Testis (tissue), 3 donors: Measurements from ENCODE around the gene NCOR2. TPM values are rescaled to one million over a fixed set of nuclear protein-coding genes. Genes with fewer than 3 reads are reported as not detected.

ENCODE experiments used
- DNase-seq: peaks from one replicate; pipeline ENCODE4 v3.0.0-alpha.2; 2019
- H3K27ac ChIP-seq, 2 donors: fragments of 200-600 bp; sonication (generic); one replicate each; pipeline ENCODE4 v1.5.1; 2019
- H3K27me3 ChIP-seq: fragments of 200-600 bp; sonication (generic); one replicate; pipeline ENCODE4 v1.5.1; 2019
- H3K36me3 ChIP-seq: fragments of 200-600 bp; sonication (generic); one replicate; pipeline ENCODE4 v1.5.1; 2017; ENCODE audit warnings: low read depth; ENCODE audit errors: missing control alignments
- H3K4me1 ChIP-seq: fragments of 200-600 bp; sonication (generic); one replicate; pipeline ENCODE4 v1.5.1; 2019
- H3K4me3 ChIP-seq, 2 donors: fragments of 200-600 bp; sonication (generic); one replicate each; pipeline ENCODE4 v1.5.1; 2017 to 2019
- H3K9me3 ChIP-seq: fragments of 200-600 bp; sonication (generic); one replicate; pipeline ENCODE4 v1.5.1; 2017
- POLR2A ChIP-seq: fragments of 450-650 bp; IDR thresholded peaks from one replicate; pipeline ENCODE4 v1.6.1; 2017; ENCODE audit warnings: antibody characterized with exemption, mild to moderate bottlenecking, moderate library complexity
- WGBS, 2 donors: methylation state at CpG; one replicate each; pipeline ENCODE4 v1.1.5; 2018; 5-methylcytosine and 5-hydroxymethylcytosine counted together
- intact Hi-C: fragments of 100-400 bp; cut with DNase I; formaldehyde crosslinking; loops from one replicate; pipeline ENCODE4 v1.15.1; 2023; ENCODE audit warnings: low total_unique reads
- polyA plus RNA-seq: library from polyadenylated mRNA; stranded (reverse); fragments of 350-450 nt; fragmentation: Illumina TruSeq; extraction: RNeasy Lipid Tissue Mini Kit (QIAGEN cat#74804); gene quantifications from one replicate; pipeline ENCODE4 v1.2.3, GENCODE V29; 2014; ENCODE audit warnings: low read depth, low replicate concordance; ENCODE audit not compliant: insufficient read depth
- total RNA-seq, 2 donors: library from RNA; depleted of rRNA; stranded (reverse); fragments of >200 nt; gene quantifications; one replicate each; pipeline ENCODE4 v1.2.3, GENCODE V29; 2016
- TF ChIP-seq, protein P1 (sequence below), 3 experiments: fragments of 450-650 bp in 2 of 3; fragments of 200-600 bp in 1 of 3; sonication (generic) in 1 of 3; IDR thresholded peaks; one replicate each; pipeline ENCODE4 v1.5.1; 2016 to 2019; ENCODE audit warnings: antibody characterized with exemption in 3 of 3, mild to moderate bottlenecking in 2 of 3, moderate library complexity in 1 of 3

NCOR2 gene
- total and polyA plus RNA-seq, 3 donors from 2014 or later, result 62.6 to 212 (median 212) TPM

DNA sequence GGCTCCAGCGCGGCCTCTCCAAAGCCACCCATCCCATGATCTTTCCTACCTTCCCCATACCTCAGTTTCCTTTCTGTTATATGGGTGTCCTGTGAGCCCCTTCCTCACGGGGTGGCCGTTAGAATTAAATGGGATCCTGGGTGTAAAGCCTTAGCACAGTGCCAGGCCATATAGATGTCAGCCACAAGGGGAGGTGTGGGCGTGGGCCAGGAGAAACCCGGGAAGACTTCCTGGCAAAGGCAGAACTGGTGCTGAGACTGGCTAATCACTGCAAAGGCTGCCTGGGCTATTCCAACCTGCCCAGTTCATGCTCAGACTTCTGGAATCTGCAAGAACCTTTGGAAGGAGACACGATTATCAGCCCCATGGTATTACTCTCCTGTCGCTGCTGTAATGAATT, 11.0 kb upstream of the NCOR2 start:
- intact Hi-C loops, result no loop called here
- no peak overlapping the region for H3K27ac ChIP-seq
- H3K4me1 ChIP-seq, result peaks cover 20% of the 10 kb centered on the region
- no peaks in the 10 kb centered on the region for H3K36me3 ChIP-seq
- WGBS, 2 donors, result 83 to 88% methylated on average over 8 of the region's 8 CpGs
- no peaks in the 10 kb centered on the region for H3K27me3 ChIP-seq
- TF ChIP-seq, protein P1, sequence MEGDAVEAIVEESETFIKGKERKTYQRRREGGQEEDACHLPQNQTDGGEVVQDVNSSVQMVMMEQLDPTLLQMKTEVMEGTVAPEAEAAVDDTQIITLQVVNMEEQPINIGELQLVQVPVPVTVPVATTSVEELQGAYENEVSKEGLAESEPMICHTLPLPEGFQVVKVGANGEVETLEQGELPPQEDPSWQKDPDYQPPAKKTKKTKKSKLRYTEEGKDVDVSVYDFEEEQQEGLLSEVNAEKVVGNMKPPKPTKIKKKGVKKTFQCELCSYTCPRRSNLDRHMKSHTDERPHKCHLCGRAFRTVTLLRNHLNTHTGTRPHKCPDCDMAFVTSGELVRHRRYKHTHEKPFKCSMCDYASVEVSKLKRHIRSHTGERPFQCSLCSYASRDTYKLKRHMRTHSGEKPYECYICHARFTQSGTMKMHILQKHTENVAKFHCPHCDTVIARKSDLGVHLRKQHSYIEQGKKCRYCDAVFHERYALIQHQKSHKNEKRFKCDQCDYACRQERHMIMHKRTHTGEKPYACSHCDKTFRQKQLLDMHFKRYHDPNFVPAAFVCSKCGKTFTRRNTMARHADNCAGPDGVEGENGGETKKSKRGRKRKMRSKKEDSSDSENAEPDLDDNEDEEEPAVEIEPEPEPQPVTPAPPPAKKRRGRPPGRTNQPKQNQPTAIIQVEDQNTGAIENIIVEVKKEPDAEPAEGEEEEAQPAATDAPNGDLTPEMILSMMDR (IDR thresholded peaks at IDR 0.05), result no peak
- no peak for TF ChIP-seq POLR2A
- H3K4me3 ChIP-seq, result no peak overlapping the region
- no peak for DNase-seq
- H3K9me3 ChIP-seq, result no peaks in the 10 kb centered on the region

DNA sequence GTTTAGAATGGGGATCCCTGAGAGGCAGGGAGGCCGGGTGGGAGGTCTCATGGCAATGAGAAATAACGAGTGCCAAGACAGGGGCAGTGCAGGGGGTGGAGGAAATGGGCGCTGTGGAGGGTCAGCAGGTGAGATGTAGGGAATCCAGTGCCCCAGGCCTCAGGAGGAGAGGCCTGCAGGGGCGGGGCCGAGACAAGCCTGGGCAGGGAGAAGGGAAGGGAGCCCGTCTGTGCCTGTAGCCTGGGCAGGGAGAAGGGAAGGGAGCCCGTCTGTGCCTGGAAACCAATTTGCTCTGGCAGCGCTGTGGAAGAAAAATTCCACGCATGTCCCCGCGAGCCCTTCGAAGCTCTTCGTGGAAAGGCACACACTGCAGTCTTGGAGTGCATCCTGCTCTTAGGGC, 10.6 kb upstream of the NCOR2 start:
- Histone ChIP-seq H3K27me3 (no peaks in the 10 kb centered on the region), H3K4me1 (peaks cover 21% of the 10 kb centered on the region), H3K27ac (no peak overlapping the region), H3K4me3 (no peak overlapping the region), H3K9me3 (no peaks in the 10 kb centered on the region), H3K36me3 (no peaks in the 10 kb centered on the region)
- DNase-seq, result no peak
- TF ChIP-seq, protein P1 (IDR thresholded peaks at IDR 0.05), result no peak
- TF ChIP-seq POLR2A, result no peak
- WGBS, 2 donors, result 81 to 92% methylated on average over 12 to 13 of the region's 13 CpGs
- intact Hi-C loops, result no loop called here

DNA sequence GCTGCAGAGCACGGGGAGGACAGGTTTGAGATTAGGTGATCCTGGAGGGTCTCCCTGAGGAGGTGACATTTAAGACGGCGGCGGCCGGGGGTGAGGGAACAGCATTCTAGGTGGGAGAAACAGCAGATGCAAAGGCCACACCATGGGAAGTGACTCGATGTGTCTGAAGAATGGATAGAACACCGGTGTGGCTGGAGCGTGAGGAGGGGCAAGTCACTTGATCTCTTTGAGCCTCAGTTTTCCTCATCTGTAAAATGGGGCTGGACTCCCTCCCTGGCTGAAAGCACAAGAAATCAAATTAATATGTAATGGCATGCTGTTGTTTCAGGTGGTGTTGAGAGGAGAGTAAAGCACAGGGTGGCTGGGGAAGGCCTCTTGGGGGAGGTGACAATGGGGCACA, 10.0 kb upstream of the NCOR2 start:
- H3K27me3 ChIP-seq, result no peaks in the 10 kb centered on the region
- no peaks in the 10 kb centered on the region for H3K36me3 ChIP-seq
- no peak overlapping the region for H3K27ac ChIP-seq
- H3K4me1 ChIP-seq, result peaks cover 19% of the 10 kb centered on the region
- WGBS, 2 donors, result 88 to 96% methylated on average over 8 of the region's 8 CpGs
- intact Hi-C loops, result no loop called here
- H3K4me3 ChIP-seq, result no peak overlapping the region
- no peak for DNase-seq
- no peaks in the 10 kb centered on the region for H3K9me3 ChIP-seq
- no peak for TF ChIP-seq POLR2A
- TF ChIP-seq, protein P1 (IDR thresholded peaks at IDR 0.05), result no peak

DNA sequence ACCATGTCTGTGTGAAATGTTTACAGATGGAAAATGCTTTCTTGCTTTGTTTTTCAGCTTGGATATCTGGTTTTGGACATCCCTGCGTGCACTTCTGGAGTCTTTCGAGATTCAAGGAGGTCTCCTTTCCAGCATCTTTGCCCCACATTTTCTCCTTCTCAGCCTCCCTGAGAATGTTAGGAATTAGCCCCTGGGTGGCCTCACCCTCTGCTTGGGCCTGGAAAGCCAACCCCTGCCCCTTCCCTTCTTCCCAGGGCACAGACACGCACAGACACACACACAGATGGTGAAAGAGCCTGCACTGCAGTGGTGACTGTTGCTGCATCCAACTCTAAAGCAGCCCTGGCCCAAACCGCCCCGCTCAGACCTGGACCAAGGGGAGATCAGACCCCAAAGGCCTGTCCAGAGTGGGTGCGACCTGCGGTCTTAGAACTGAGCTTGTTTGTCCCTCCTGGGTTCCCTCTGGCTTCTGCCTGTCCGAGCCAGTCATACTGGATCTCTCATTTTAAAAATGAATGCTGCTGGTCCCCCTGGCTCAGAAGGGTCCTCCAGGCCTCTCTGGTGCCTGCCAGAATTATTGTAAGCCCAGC, 8.7 kb upstream of the NCOR2 start:
- H3K27me3 ChIP-seq, result no peaks in the 10 kb centered on the region
- TF ChIP-seq, protein P1 (IDR thresholded peaks at IDR 0.05), result no peak
- TF ChIP-seq POLR2A, result no peak
- no peaks in the 10 kb centered on the region for H3K36me3 ChIP-seq
- no peak for DNase-seq
- H3K27ac ChIP-seq, result no peak overlapping the region
- no peak overlapping the region for H3K4me3 ChIP-seq
- intact Hi-C loops, result no loop called here
- WGBS, 2 donors, result 95 to 96% methylated on average over 7 to 8 of the region's 8 CpGs
- H3K9me3 ChIP-seq, result no peaks in the 10 kb centered on the region
- peaks cover 11% of the 10 kb centered on the region for H3K4me1 ChIP-seq
